ENCODE measurements around the gene NLGN1.

Gene NLGN1

GRCh38 chr3:173911446-173911845 is 513.9 kb downstream of the NLGN1 start:
- no CpG with 5 or more reads among the region's 3 CpGs for WGBS (ENCODE audit: insufficient coverage, insufficient read length)
- Histone ChIP-seq H3K36me3 (ENCODE audit: control insufficient read depth, insufficient read depth, low read length) (no peaks in the 10 kb centered on the region), H3K27ac (ENCODE audit: low read length) (no peak overlapping the region), H3K27me3 (ENCODE audit: control insufficient read depth, insufficient read depth, low read length) (no peaks in the 10 kb centered on the region), H3K4me1 (ENCODE audit: control insufficient read depth, insufficient read depth, low read length) (peaks cover 7% of the 10 kb centered on the region; the same call in 1 of the 2 replicates), H3K9me3 (ENCODE audit: control insufficient read depth, insufficient read depth, low read length) (no peaks in the 10 kb centered on the region), H3K4me3 (ENCODE audit: low read length) (no peak overlapping the region)
- no peak for DNase-seq (ENCODE audit: low read depth, low spot score)

GRCh38 chr3:173912126-173912525 is 514.6 kb downstream of the NLGN1 start:
- DNase-seq (ENCODE audit: low read depth, low spot score): no peak
- no peak overlapping the region for H3K4me3 ChIP-seq (ENCODE audit: low read length)
- no peaks in the 10 kb centered on the region for H3K9me3 ChIP-seq (ENCODE audit: control insufficient read depth, insufficient read depth, low read length)
- no peak overlapping the region for H3K27ac ChIP-seq (ENCODE audit: low read length)
- H3K4me1 ChIP-seq (ENCODE audit: control insufficient read depth, insufficient read depth, low read length): peaks cover 7% of the 10 kb centered on the region; the same call in 1 of the 2 replicates
- H3K27me3 ChIP-seq (ENCODE audit: control insufficient read depth, insufficient read depth, low read length): no peaks in the 10 kb centered on the region
- no CpG with 5 or more reads among the region's 4 CpGs for WGBS (ENCODE audit: insufficient coverage, insufficient read length)
- H3K36me3 ChIP-seq (ENCODE audit: control insufficient read depth, insufficient read depth, low read length): no peaks in the 10 kb centered on the region

- no peak overlapping the region for H3K27ac ChIP-seq (ENCODE audit: low read length)
- WGBS (ENCODE audit: insufficient coverage, insufficient read length): no CpG with 5 or more reads among the region's 2 CpGs
- DNase-seq (ENCODE audit: low read depth, low spot score): no peak
- H3K4me1 ChIP-seq (ENCODE audit: control insufficient read depth, insufficient read depth, low read length): peaks cover 7% of the 10 kb centered on the region; the same call in 1 of the 2 replicates
- no peak overlapping the region for H3K4me3 ChIP-seq (ENCODE audit: low read length)
- H3K36me3 ChIP-seq (ENCODE audit: control insufficient read depth, insufficient read depth, low read length): no peaks in the 10 kb centered on the region
- no peaks in the 10 kb centered on the region for H3K27me3 ChIP-seq (ENCODE audit: control insufficient read depth, insufficient read depth, low read length)
- H3K9me3 ChIP-seq (ENCODE audit: control insufficient read depth, insufficient read depth, low read length): no peaks in the 10 kb centered on the region
These were observed 515.9 kb downstream of the NLGN1 start for GRCh38 chr3:173913397-173913796.

- Histone ChIP-seq H3K27ac (ENCODE audit: low read length) (no peak overlapping the region), H3K4me3 (ENCODE audit: low read length) (no peak overlapping the region), H3K36me3 (ENCODE audit: control insufficient read depth, insufficient read depth, low read length) (no peaks in the 10 kb centered on the region), H3K9me3 (ENCODE audit: control insufficient read depth, insufficient read depth, low read length) (no peaks in the 10 kb centered on the region), H3K27me3 (ENCODE audit: control insufficient read depth, insufficient read depth, low read length) (no peaks in the 10 kb centered on the region), H3K4me1 (ENCODE audit: control insufficient read depth, insufficient read depth, low read length) (peaks cover 7% of the 10 kb centered on the region; the same call in 1 of the 2 replicates)
- DNase-seq (ENCODE audit: low read depth, low spot score): no peak
- WGBS (ENCODE audit: insufficient coverage, insufficient read length): no CpG with 5 or more reads among the region's 1 CpG
These were observed 516.5 kb downstream of the NLGN1 start for GRCh38 chr3:173913974-173914421.

- Histone ChIP-seq H3K4me3 (ENCODE audit: low read length) (no peak overlapping the region), H3K36me3 (ENCODE audit: control insufficient read depth, insufficient read depth, low read length) (no peaks in the 10 kb centered on the region), H3K27me3 (ENCODE audit: control insufficient read depth, insufficient read depth, low read length) (no peaks in the 10 kb centered on the region), H3K9me3 (ENCODE audit: control insufficient read depth, insufficient read depth, low read length) (no peaks in the 10 kb centered on the region), H3K4me1 (ENCODE audit: control insufficient read depth, insufficient read depth, low read length) (peaks cover 4% of the 10 kb centered on the region; the same call in 1 of the 2 replicates), H3K27ac (ENCODE audit: low read length) (no peak overlapping the region)
- DNase-seq (ENCODE audit: low read depth, low spot score): no peak
These were observed 519.3 kb downstream of the NLGN1 start for GRCh38 chr3:173916799-173917198.

- Histone ChIP-seq H3K36me3 (ENCODE audit: control insufficient read depth, insufficient read depth, low read length) (no peaks in the 10 kb centered on the region), H3K4me3 (ENCODE audit: low read length) (no peak overlapping the region), H3K27ac (ENCODE audit: low read length) (no peak overlapping the region), H3K9me3 (ENCODE audit: control insufficient read depth, insufficient read depth, low read length) (no peaks in the 10 kb centered on the region), H3K27me3 (ENCODE audit: control insufficient read depth, insufficient read depth, low read length) (no peaks in the 10 kb centered on the region), H3K4me1 (ENCODE audit: control insufficient read depth, insufficient read depth, low read length) (no peaks in the 10 kb centered on the region)
- no peak for DNase-seq (ENCODE audit: low read depth, low spot score)
- no CpG with 5 or more reads among the region's 1 CpG for WGBS (ENCODE audit: insufficient coverage, insufficient read length)
These were observed 522.8 kb downstream of the NLGN1 start for GRCh38 chr3:173920386-173920785.

GRCh38 chr3:173921732-173922131 is 524.2 kb downstream of the NLGN1 start:
- WGBS (ENCODE audit: insufficient coverage, insufficient read length): no CpG with 5 or more reads among the region's 2 CpGs
- no peak for DNase-seq (ENCODE audit: low read depth, low spot score)
- no peaks in the 10 kb centered on the region for H3K4me1 ChIP-seq (ENCODE audit: control insufficient read depth, insufficient read depth, low read length)
- H3K27ac ChIP-seq (ENCODE audit: low read length): no peak overlapping the region
- H3K36me3 ChIP-seq (ENCODE audit: control insufficient read depth, insufficient read depth, low read length): no peaks in the 10 kb centered on the region
- no peak overlapping the region for H3K4me3 ChIP-seq (ENCODE audit: low read length)
- no peaks in the 10 kb centered on the region for H3K9me3 ChIP-seq (ENCODE audit: control insufficient read depth, insufficient read depth, low read length)
- H3K27me3 ChIP-seq (ENCODE audit: control insufficient read depth, insufficient read depth, low read length): no peaks in the 10 kb centered on the region

- DNase-seq (ENCODE audit: low read depth, low spot score): no peak
- H3K27me3 ChIP-seq (ENCODE audit: control insufficient read depth, insufficient read depth, low read length): no peaks in the 10 kb centered on the region
- H3K27ac ChIP-seq (ENCODE audit: low read length): no peak overlapping the region
- no peak overlapping the region for H3K4me3 ChIP-seq (ENCODE audit: low read length)
- H3K36me3 ChIP-seq (ENCODE audit: control insufficient read depth, insufficient read depth, low read length): no peaks in the 10 kb centered on the region
- no peaks in the 10 kb centered on the region for H3K9me3 ChIP-seq (ENCODE audit: control insufficient read depth, insufficient read depth, low read length)
- no peaks in the 10 kb centered on the region for H3K4me1 ChIP-seq (ENCODE audit: control insufficient read depth, insufficient read depth, low read length)
- no CpG with 5 or more reads among the region's 1 CpG for WGBS (ENCODE audit: insufficient coverage, insufficient read length)
These were observed 525.7 kb downstream of the NLGN1 start for GRCh38 chr3:173923204-173923603.

- no peaks in the 10 kb centered on the region for H3K9me3 ChIP-seq (ENCODE audit: control insufficient read depth, insufficient read depth, low read length)
- H3K27ac ChIP-seq (ENCODE audit: low read length): no peak overlapping the region
- no peaks in the 10 kb centered on the region for H3K4me1 ChIP-seq (ENCODE audit: control insufficient read depth, insufficient read depth, low read length)
- no CpG with 5 or more reads among the region's 2 CpGs for WGBS (ENCODE audit: insufficient coverage, insufficient read length)
- H3K36me3 ChIP-seq (ENCODE audit: control insufficient read depth, insufficient read depth, low read length): no peaks in the 10 kb centered on the region
- DNase-seq (ENCODE audit: low read depth, low spot score): no peak
- no peaks in the 10 kb centered on the region for H3K27me3 ChIP-seq (ENCODE audit: control insufficient read depth, insufficient read depth, low read length)
- no peak overlapping the region for H3K4me3 ChIP-seq (ENCODE audit: low read length)
These were observed 532.7 kb downstream of the NLGN1 start for GRCh38 chr3:173930251-173930650.

GRCh38 chr3:173932624-173933023 is 535.1 kb downstream of the NLGN1 start:
- Histone ChIP-seq H3K27me3 (ENCODE audit: control insufficient read depth, insufficient read depth, low read length) (no peaks in the 10 kb centered on the region), H3K4me3 (ENCODE audit: low read length) (no peak overlapping the region), H3K4me1 (ENCODE audit: control insufficient read depth, insufficient read depth, low read length) (no peaks in the 10 kb centered on the region), H3K9me3 (ENCODE audit: control insufficient read depth, insufficient read depth, low read length) (no peaks in the 10 kb centered on the region), H3K36me3 (ENCODE audit: control insufficient read depth, insufficient read depth, low read length) (no peaks in the 10 kb centered on the region), H3K27ac (ENCODE audit: low read length) (no peak overlapping the region)
- DNase-seq (ENCODE audit: low read depth, low spot score): no peak

GRCh38 chr3:173933113-173933512 is 535.6 kb downstream of the NLGN1 start:
- Histone ChIP-seq H3K9me3 (ENCODE audit: control insufficient read depth, insufficient read depth, low read length) (no peaks in the 10 kb centered on the region), H3K27me3 (ENCODE audit: control insufficient read depth, insufficient read depth, low read length) (no peaks in the 10 kb centered on the region), H3K4me1 (ENCODE audit: control insufficient read depth, insufficient read depth, low read length) (no peaks in the 10 kb centered on the region; the same call in 1 of the 2 replicates), H3K36me3 (ENCODE audit: control insufficient read depth, insufficient read depth, low read length) (no peaks in the 10 kb centered on the region), H3K27ac (ENCODE audit: low read length) (no peak overlapping the region), H3K4me3 (ENCODE audit: low read length) (no peak overlapping the region)
- no CpG with 5 or more reads among the region's 1 CpG for WGBS (ENCODE audit: insufficient coverage, insufficient read length)
- DNase-seq (ENCODE audit: low read depth, low spot score): no peak
